NCI-H82 treated with DMSO at 0.1 percent for 48 hours (cell line): ENCODE data around the gene YTHDF1.

Experiments used
- DNase-seq: peaks from one replicate; lab custom pipeline; 2025; ENCODE audit not compliant: unreplicated experiment; lab: John Stamatoyannopoulos, UW

Gene YTHDF1

GRCh38 chr20:63186528-63187316, 29.2 kb downstream of the YTHDF1 start:
- DNase-seq: no peak

- no peak for DNase-seq
Measured at GRCh38 chr20:63186084-63186483, 29.8 kb downstream of the YTHDF1 start.

- DNase-seq: no peak
Measured at GRCh38 chr20:63185215-63185796, 30.6 kb downstream of the YTHDF1 start.

DNA sequence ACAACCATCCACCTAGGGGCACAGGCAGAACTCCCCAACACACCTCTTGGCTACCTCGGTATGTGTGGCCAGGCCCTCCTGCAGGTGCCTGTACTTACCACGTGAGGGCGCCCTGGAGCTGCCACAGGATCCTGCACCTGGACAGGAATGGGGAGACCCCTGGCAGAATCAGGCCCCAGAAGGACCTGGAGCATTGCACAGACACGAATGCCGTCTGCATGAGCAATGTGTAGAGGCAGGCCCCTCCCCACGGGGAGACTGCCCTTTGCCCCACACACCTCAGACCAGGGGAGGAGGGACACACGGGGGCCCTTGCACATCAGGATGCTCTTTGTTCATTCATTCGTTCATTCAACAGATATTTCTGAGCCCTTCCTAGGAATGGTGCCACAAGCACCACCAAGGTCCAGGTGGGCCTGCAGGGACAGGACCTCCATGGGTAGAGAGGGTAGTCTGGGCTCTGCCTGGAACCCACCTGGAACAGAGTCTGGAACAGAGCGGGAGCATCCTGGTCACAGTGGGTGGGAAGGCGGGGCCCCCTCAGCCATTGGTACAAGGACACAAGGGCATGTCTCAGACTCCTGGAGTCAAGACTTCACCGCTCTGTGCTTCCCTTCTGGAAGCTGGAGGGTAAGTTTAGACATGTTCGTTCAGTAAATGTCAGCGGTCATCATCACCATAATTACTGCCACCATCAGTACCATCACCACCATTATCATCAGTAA, 32.3 kb downstream of the YTHDF1 start:
- DNase-seq: no peak

DNA sequence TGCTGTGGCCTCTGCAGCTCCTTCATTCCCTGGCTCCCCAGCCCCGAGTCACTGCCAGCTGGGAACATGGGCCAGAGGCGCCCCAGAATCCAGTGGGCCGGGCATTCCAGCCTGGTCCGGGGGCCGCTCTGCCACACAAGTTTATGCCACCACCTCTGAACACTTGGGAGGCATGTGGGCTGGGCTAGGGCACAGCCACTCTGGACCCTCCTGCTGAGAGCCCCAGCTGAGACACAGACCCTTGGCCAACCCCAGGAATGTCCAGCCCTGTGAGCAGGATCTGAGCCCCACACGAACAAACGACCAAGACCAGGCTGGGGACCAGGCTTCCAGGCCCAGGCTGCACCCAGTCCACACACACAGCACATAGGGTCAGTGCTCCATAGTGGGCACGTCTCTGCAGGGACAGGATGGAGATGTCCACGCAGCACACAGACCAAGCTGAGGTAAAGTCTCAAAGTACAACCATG, 33.0 kb downstream of the YTHDF1 start:
- DNase-seq: no peak

GRCh38 chr20:63182425-63182824, 33.5 kb downstream of the YTHDF1 start:
- DNase-seq: no peak

- no peak for DNase-seq
Measured at GRCh38 chr20:63181226-63181625, 34.7 kb downstream of the YTHDF1 start.

- DNase-seq: no peak
Measured at GRCh38 chr20:63180569-63181185, 35.3 kb downstream of the YTHDF1 start.

DNA sequence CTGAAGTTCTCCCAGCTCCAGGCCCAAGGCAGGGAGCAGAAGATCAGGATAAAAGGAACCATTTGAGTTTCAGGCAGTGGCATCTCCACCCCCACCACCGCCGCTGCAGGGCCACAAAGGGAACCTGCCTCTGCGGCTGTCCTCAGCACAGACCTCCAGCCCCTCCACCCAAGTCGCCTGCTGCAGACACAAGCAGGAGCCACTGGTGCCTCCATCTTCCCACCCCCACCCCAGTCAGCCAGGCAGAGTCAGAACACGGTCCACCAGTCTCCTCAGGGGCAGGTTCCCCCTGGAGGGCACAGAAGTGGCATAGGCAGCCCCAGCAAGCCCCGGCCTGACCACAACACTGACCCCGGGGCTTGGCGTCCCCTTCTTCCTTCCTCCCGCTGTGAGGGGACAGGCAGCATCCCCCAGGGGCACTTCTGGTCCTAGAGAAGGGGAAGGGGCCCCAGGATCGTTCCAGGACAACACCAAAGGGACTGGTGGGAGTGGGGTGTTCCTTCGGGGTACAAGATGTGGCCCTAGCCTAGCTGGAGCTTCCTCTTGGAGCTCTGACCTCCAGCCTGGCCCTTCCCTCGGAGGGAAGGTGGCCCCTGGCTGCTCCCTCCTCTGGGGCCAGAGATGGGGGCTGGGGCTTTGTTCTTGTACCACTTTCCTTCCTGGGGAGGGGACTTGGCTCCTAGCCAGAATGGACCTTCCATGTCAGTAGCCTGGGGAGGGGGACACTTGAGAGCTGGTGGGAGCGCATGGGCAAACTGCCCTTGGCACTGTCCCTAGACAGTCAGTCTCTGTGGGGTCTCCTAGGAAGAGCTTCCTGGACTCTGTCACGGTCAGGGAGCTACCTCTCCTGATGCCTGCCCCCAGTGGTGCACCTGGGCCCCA, 36.0 kb downstream of the YTHDF1 start:
- DNase-seq: no peak

- DNase-seq: peak; percentile 29
Measured at GRCh38 chr20:63178889-63179686, 36.8 kb downstream of the YTHDF1 start.

DNA sequence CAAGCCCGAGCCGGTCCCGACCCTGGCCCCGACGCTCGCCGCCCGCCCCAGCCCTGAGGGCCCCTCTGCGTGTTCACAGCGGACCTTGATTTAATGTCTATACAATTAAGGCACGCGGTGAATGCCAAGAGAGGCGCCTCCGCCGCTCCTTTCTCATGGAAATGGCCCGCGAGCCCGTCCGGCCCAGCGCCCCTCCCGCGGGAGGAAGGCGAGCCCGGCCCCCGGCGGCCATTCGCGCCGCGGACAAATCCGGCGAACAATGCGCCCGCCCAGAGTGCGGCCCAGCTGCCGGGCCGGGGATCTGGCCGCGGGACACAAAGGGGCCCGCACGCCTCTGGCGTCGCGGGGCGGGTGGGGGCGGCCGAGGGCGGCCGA, 37.5 kb downstream of the YTHDF1 start:
- DNase-seq: no peak

DNA sequence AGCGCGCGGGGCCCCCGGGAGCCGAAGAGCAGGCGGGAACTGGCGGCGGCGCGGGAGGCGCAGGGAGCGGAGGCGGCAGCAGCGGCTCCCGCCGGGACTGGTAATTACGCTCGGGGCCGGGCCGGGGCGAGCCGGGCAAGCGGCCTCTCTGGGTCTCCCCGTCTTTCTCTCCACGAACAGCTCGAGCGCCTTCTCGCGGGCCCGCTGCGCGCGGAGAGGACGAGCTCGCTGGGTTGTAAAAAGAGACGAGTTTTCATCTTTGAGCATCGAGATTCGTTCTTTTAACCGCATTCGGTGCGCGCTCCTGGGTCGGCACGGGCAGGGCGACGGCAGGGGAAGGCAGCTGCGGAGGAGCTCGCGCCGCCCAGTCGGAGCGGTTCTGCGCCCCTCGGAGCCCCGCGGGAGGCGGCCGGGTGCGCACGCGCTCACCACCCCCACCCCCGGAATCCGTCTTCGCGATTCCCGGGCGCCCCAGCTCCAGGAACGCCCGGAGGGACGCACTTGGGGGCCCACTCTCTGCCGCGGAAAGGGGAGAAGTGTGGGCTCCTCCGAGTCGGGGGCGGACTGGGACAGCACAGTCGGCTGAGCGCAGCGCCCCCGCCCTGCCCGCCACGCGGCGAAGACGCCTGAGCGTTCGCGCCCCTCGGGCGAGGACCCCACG, 38.0 kb downstream of the YTHDF1 start:
- no peak for DNase-seq

GRCh38 chr20:63177134-63177784, 38.7 kb downstream of the YTHDF1 start:
- DNase-seq: no peak

- DNase-seq: no peak
Measured at GRCh38 chr20:63176427-63177133, 39.4 kb downstream of the YTHDF1 start.

DNA sequence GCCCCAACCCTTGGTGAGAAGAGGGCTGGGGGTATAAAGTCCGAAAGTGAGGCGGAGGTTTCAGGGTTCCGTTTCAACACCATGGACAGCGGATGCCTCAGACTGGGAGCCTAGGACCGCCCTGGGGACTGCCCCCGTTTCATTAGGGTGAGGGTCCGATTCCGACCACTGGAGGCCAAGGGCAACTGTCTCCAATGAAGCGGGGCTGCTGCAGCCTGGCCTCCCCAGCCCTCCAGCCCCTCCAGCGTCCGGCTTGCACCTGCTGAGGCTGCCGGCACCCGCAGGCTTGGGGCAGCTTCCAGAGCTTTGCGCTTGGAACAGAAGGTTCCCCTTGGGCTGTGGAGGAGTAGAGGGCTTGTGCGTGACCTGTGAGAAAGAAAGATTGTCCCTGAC, 39.9 kb downstream of the YTHDF1 start:
- DNase-seq: no peak

DNA sequence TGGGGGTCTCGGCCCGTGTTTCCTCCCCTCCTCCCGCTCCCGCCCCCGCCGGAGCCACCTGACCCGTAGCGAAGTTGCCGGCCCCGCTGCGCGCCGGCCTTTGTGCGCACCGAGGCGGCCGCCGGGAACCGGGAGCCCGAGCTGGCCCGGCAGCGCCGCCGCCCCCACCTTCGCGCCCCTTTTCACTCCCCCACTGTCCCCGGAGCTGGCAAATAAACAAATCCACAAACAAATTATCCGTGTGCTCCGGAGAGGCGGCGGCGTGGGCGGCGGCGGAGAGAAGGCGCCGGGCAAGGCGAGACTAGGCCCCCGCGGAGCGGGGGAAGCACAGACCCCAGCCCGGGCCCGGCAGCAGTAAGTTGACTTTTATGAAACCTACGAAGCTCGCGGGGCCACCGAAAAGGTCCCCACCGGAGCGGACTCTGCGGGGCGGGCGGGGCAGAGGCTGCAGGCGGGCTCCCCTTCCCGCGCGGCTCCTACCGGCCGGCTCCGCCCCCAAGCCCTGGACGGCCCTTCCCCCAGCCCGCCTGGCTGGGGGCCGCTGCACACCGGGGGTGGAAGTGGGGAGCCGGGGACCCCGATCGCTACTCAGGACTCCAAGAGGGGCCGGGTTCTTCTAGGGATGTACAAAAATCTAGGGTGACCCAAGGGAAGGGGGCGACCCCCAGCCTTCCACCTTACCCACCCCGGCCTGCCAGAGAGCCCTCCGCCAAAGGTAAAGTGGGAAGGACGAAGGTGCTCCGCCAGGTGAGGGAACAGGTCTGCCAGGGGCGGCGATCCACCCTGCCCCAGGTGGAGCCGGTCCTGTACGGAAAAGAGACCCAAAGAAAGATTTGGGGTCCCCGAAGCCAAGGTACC, 40.7 kb downstream of the YTHDF1 start:
- DNase-seq: no peak

DNA sequence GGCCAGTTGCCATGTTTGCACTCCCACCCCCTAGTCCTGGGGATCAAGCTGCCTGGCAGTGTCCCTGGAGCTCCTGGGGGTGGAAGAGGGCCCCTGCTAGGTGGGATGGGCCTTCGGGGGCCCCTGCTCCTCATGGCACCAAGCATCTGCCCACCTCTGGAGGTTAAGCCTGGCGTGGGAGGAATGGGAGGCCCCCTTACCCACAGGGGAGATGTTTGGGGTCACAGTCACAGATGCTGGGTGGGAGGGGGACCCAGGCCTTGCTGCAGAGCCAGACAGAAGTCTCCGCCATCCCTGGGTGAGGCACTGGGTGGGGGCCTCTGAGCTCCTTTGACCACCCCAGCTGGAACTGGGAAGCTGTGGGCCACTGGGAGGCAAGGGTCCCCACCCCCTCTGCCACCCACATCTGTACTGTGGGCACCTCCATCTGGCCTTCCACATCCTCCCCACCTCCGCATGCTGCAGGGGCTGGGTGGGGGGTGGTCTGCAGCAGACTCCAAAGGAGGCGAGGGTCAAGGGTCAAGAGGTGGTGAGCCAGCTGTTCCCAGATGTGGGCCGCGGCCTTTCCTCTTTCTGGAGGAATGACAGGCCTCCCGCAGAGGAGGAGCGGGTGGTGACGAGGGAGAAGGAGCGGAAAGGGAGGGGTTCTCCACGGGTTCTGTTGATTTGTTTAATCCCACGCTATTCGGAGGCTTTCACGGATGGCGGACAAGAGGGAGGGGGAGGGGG, 41.5 kb downstream of the YTHDF1 start:
- no peak for DNase-seq
